IMR-90 (cell line): ENCODE data around the gene JAK1. TPM values are rescaled to one million over a fixed set of nuclear protein-coding genes. Genes with fewer than 3 reads are reported as not detected.

Experiments
- ATAC-seq: fragments of 200-7000 bp; cut with Tn5 transposase; 2 replicates; pipeline ENCODE4 v1.9.1; 2020; ENCODE audit warnings: low read depth, mild to moderate bottlenecking, moderate library complexity
- BruUV-seq: library from RNA; stranded (reverse); fragments of 400-500 nt; replicated peaks from 2 replicates; lab custom pipeline; 2021; lab: Mats Ljungman, UMichigan
- CTCF ChIA-PET: fragments of 300-600 bp; formaldehyde crosslinking; extraction: SDS; loops from one replicate; lab custom pipeline; 2021; ENCODE audit warnings: antibody characterized with exemption; lab: Yijun Ruan, JAX
- POLR2A ChIA-PET: fragments of 300-600 bp; sonication (Branson Sonifier 250); formaldehyde crosslinking; loops from one replicate; lab custom pipeline; 2022; ENCODE audit warnings: antibody characterized with exemption; ENCODE audit not compliant: unreplicated experiment; lab: Charles Lee
- DNase-seq: peaks from one replicate; pipeline ENCODE4 v3.0.0; 2013
- H2AFZ ChIP-seq: replicated peaks from 2 replicates; pipeline ENCODE3; 2013; ENCODE audit warnings: low read length, mild to moderate bottlenecking; ENCODE audit not compliant: poor library complexity
- H2AK5ac ChIP-seq: 2 replicates; pipeline ENCODE4 v1.6.1; 2013; ENCODE audit warnings: low read depth, low read length, inconsistent platforms
- H2AK9ac ChIP-seq: replicated peaks from 2 replicates; pipeline ENCODE3; 2013; ENCODE audit warnings: mild to moderate bottlenecking, low read depth, low read length, moderate library complexity; ENCODE audit not compliant: poor library complexity
- H2BK120ac ChIP-seq: 2 replicates; pipeline ENCODE4 v1.6.1; 2013; ENCODE audit warnings: low read depth, low read length, inconsistent platforms
- H2BK15ac ChIP-seq: 3 replicates; pipeline ENCODE4 v1.6.1; 2013; ENCODE audit warnings: low read depth, low read length, inconsistent platforms
- H2BK20ac ChIP-seq: 2 replicates; pipeline ENCODE4 v1.6.1; 2013; ENCODE audit warnings: low read depth, mild to moderate bottlenecking, inconsistent platforms, low read length, moderate library complexity
- H2BK5ac ChIP-seq: 2 replicates; pipeline ENCODE4 v1.6.1; 2013; ENCODE audit warnings: mild to moderate bottlenecking, low read depth, low read length, inconsistent platforms; ENCODE audit not compliant: poor library complexity, severe bottlenecking
- H3K14ac ChIP-seq: replicated peaks from 2 replicates; pipeline ENCODE4 v1.6.1; 2013; ENCODE audit warnings: low read depth, low read length, inconsistent platforms
- H3K18ac ChIP-seq: 2 replicates; pipeline ENCODE4 v1.6.1; 2013; ENCODE audit warnings: low read depth, low read length, control low read depth
- H3K23ac ChIP-seq: 2 replicates; pipeline ENCODE4 v1.6.1; 2013; ENCODE audit warnings: low read depth, low read length, inconsistent platforms
- H3K27ac ChIP-seq: 2 replicates; pipeline ENCODE4 v1.5.1; 2013; ENCODE audit warnings: mild to moderate bottlenecking, control low read depth, low read length; ENCODE audit not compliant: insufficient read depth
- H3K27me3 ChIP-seq: 2 replicates; pipeline ENCODE4 v1.6.1; 2013; ENCODE audit warnings: low read length; ENCODE audit not compliant: control insufficient read depth, insufficient read depth
- H3K36me3 ChIP-seq: 2 replicates; pipeline ENCODE4 v1.6.1; 2013; ENCODE audit warnings: low read length, mixed read lengths; ENCODE audit not compliant: control insufficient read depth, insufficient read depth
- H3K4ac ChIP-seq: 2 replicates; pipeline ENCODE4 v1.6.1; 2013; ENCODE audit warnings: low read depth, low read length, inconsistent platforms
- H3K4me1 ChIP-seq: 2 replicates; pipeline ENCODE4 v1.6.1; 2013; ENCODE audit warnings: low read length, mixed read lengths; ENCODE audit not compliant: control insufficient read depth, insufficient read depth
- H3K4me2 ChIP-seq: 2 replicates; pipeline ENCODE4 v1.6.1; 2013; ENCODE audit warnings: low read depth, mild to moderate bottlenecking, control low read depth, low read length, moderate library complexity
- H3K4me3 ChIP-seq: 2 replicates; pipeline ENCODE4 v1.5.1; 2013; ENCODE audit warnings: low read depth, mild to moderate bottlenecking, control low read depth, low read length, moderate library complexity; ENCODE audit not compliant: insufficient read depth
- H3K56ac ChIP-seq: 2 replicates; pipeline ENCODE4 v1.6.1; 2013; ENCODE audit warnings: low read length, inconsistent platforms; ENCODE audit not compliant: insufficient read depth; ENCODE audit errors: extremely low read depth
- H3K79me1 ChIP-seq, 2 experiments: 2 replicates each; pipeline ENCODE4 v1.6.1; 2013; ENCODE audit warnings: low read length in 2 of 2, inconsistent platforms in 1 of 2, low read depth in 1 of 2
- H3K9ac ChIP-seq: 2 replicates; pipeline ENCODE4 v1.6.1; 2013; ENCODE audit warnings: low read depth, low read length, control low read depth
- H3K9me1 ChIP-seq: 2 replicates; pipeline ENCODE4 v1.6.1; 2013; ENCODE audit warnings: low read length, inconsistent platforms; ENCODE audit not compliant: insufficient read depth
- H3K9me3 ChIP-seq: 2 replicates; pipeline ENCODE4 v1.6.1; 2013; ENCODE audit warnings: low read length; ENCODE audit not compliant: control insufficient read depth, insufficient read depth
- H4K20me1 ChIP-seq: 2 replicates; pipeline ENCODE4 v1.6.1; 2013; ENCODE audit warnings: low read length, inconsistent platforms; ENCODE audit not compliant: insufficient read depth
- H4K5ac ChIP-seq: 2 replicates; pipeline ENCODE4 v1.6.1; 2013; ENCODE audit warnings: mild to moderate bottlenecking, low read depth, low read length, control low read depth
- H4K8ac ChIP-seq, 2 experiments: 2 replicates each; pipeline ENCODE4 v1.6.1; 2013; ENCODE audit warnings: low read depth in 2 of 2, low read length in 2 of 2, control low read depth in 1 of 2, inconsistent platforms in 1 of 2
- H4K91ac ChIP-seq: 2 replicates; pipeline ENCODE4 v1.6.1; 2013; ENCODE audit warnings: low read depth, low read length, inconsistent platforms; ENCODE audit not compliant: insufficient read depth
- BHLHE40 ChIP-seq: fragments of 150-350 bp; IDR thresholded peaks from 2 replicates; pipeline ENCODE4 v1.6.1; 2016; ENCODE audit warnings: mild to moderate bottlenecking, low read depth, low read length
- CEBPB ChIP-seq: IDR thresholded peaks from 2 replicates; pipeline ENCODE4 v1.6.1; 2012; ENCODE audit warnings: low read depth, low read length, improper control_type of control experiment
- POLR2A ChIP-seq: IDR thresholded peaks from 2 replicates; pipeline ENCODE4 v1.6.1; 2012; ENCODE audit warnings: mild to moderate bottlenecking, low read depth, low read length
- RAD21 ChIP-seq: IDR thresholded peaks from 2 replicates; pipeline ENCODE4 v1.6.1; 2012; ENCODE audit warnings: low read length, improper control_type of control experiment
- RFX5 ChIP-seq: IDR thresholded peaks from 2 replicates; pipeline ENCODE4 v1.8.0; 2012; ENCODE audit warnings: low read depth, mild to moderate bottlenecking, low read length, moderate library complexity
- SMC3 ChIP-seq: fragments of 150-350 bp; IDR thresholded peaks from 2 replicates; pipeline ENCODE4 v1.6.1; 2016; ENCODE audit warnings: low read depth, mild to moderate bottlenecking, antibody characterized with exemption, low read length, moderate library complexity
- WGBS, 2 experiments: methylation state at CpG; one replicate each; pipeline versions ENCODE4 v1.1.5 to v1.1.7; 2013; ENCODE audit warnings: missing lambda C conversion rate in 2 of 2; ENCODE audit not compliant: insufficient read length in 1 of 2; ENCODE audit errors: extremely low coverage in 2 of 2; 5-methylcytosine and 5-hydroxymethylcytosine counted together
- dilution Hi-C: fragments of 300-500 bp; cut with HindIII; formaldehyde crosslinking; loops from one replicate; pipeline ENCODE4 v1.14.3; 2018; ENCODE audit warnings: low sequenced_read_pairs; ENCODE audit not compliant: unreplicated experiment
- in situ Hi-C: fragments of 300-500 bp; cut with MboI; formaldehyde crosslinking; loops from 3 replicates; pipeline ENCODE4 v1.14.3; 2019; ENCODE audit warnings: low sequenced_read_pairs, inconsistent platforms, mixed read lengths
- intact Hi-C: fragments of 100-400 bp; cut with micrococcal nuclease; formaldehyde crosslinking; loops from 2 replicates; pipeline ENCODE4 v1.10.0; 2022
- polyA plus RNA-seq, 3 experiments: library from polyadenylated mRNA; depleted of rRNA; stranded (reverse); fragments of >200 nt; gene quantifications; 2 replicates each; pipeline ENCODE4 v1.2.3, GENCODE V29; 2012; ENCODE audit warnings: low replicate concordance in 1 of 3
- total RNA-seq: library from RNA; depleted of rRNA; stranded (reverse); fragments of >200 nt; gene quantifications from 2 replicates; pipeline ENCODE4 v1.2.3, GENCODE V29; 2012
- TF ChIP-seq, protein P1 (sequence below): conservative IDR thresholded peaks from 2 replicates; pipeline ENCODE4 v1.5.1; 2012; ENCODE audit warnings: mild to moderate bottlenecking, low read depth, low read length, improper control_type of control experiment

The JAK1 gene
- total and polyA plus RNA-seq, 2 of the 4 experiments (the other 2 are of a cell fraction): 76.9 to 103 TPM

DNA sequence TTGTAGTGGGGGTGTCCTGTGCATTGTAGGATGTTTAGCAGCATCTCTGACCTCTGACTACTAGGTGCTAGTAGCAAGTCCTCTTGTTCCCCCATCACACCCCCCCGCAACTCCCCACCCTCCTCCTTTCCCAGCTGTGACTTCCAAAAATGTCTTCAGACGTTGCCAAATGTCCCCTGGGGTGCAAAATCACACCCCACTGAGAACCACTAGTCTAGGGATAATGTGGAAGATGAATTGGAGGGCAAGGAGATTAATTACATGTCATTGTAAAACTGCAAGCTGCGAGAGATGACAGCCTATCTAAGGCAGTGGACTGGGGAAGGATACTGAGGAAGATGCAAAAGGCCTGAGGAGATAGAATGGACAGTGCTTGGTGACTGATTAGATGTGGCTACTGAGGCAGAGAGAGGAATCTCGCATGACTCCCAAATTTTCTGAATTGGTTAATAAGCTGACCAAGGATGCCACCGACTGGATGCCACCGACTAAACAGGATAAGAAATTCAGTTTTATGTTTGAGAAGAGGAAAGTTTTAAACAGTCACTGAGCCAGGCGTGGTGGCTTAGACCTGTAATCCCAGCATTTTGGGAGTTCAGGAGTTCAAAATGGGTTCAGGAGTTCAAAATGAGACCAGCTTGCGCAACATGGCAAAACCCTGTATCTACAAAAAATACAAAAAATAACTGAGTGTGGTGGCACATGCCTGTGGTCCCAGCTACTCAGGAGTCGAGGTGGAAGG, 3.1 kb upstream of the JAK1 start:
- WGBS, 2 experiments: 83% methylated on average over 2 of the region's 9 CpGs; no CpG with 5 or more reads in 1 of the 2 experiments
- dilution Hi-C loops (no loop called here), intact Hi-C loops (loop anchor here (2.0 to 5.0 kb wide), 5 partner anchors 72 to 701 kb away; no protein-coding TSS in a partner anchor), in situ Hi-C loops (no loop called here)
- Histone ChIP-seq H3K9me1 (no peaks in the 10 kb centered on the region), H2AK5ac (no peak overlapping the region), H2BK120ac (no peak overlapping the region), H3K4ac (no peak overlapping the region), H3K27me3 (no peaks in the 10 kb centered on the region), H2BK5ac (no peak overlapping the region), H3K36me3 (no peaks in the 10 kb centered on the region), H3K4me3 (no peak overlapping the region), H2BK20ac (no peak overlapping the region), H3K4me2 (no peak overlapping the region), H4K91ac (no peak overlapping the region), H3K18ac (no peak overlapping the region), H2BK15ac (no peak overlapping the region), H2AFZ (no peak overlapping the region), H4K20me1 (peaks cover 9% of the 10 kb centered on the region), H3K4me1 (no peaks in the 10 kb centered on the region; the same call in 1 of the 2 replicates), H3K9me3 (no peaks in the 10 kb centered on the region), H3K14ac (no peak overlapping the region), H3K79me1 (peaks cover 3 to 10% of the 10 kb centered on the region in 2 experiments; a peak in 3 of 4 replicates), H4K8ac (no peak overlapping the region), H3K9ac (no peak overlapping the region), H3K23ac (no peak overlapping the region), H2AK9ac (no peak overlapping the region), H4K5ac (no peak overlapping the region), H3K27ac (no peak overlapping the region), H3K56ac (no peak overlapping the region)
- CTCF ChIA-PET: interaction anchor here (0.6 to 0.7 kb wide), 2 partner anchors 33 to 139 kb away, joined by 3 to 5 read pairs; no protein-coding TSS in a partner anchor
- POLR2A ChIA-PET: no interaction called here
- ATAC-seq (no peak), DNase-seq (peak; percentile 11)
- no TSS peak for BruUV-seq
- TF ChIP-seq SMC3: no peak
- TF ChIP-seq BHLHE40: no peak
- TF ChIP-seq RAD21: peak; percentile 34
- TF ChIP-seq, protein P1, sequence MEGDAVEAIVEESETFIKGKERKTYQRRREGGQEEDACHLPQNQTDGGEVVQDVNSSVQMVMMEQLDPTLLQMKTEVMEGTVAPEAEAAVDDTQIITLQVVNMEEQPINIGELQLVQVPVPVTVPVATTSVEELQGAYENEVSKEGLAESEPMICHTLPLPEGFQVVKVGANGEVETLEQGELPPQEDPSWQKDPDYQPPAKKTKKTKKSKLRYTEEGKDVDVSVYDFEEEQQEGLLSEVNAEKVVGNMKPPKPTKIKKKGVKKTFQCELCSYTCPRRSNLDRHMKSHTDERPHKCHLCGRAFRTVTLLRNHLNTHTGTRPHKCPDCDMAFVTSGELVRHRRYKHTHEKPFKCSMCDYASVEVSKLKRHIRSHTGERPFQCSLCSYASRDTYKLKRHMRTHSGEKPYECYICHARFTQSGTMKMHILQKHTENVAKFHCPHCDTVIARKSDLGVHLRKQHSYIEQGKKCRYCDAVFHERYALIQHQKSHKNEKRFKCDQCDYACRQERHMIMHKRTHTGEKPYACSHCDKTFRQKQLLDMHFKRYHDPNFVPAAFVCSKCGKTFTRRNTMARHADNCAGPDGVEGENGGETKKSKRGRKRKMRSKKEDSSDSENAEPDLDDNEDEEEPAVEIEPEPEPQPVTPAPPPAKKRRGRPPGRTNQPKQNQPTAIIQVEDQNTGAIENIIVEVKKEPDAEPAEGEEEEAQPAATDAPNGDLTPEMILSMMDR: peak; percentile 25; the same call in 1 of the 2 replicates
- no peak for TF ChIP-seq POLR2A
- peak; percentile 63 for TF ChIP-seq CEBPB
- no peak for TF ChIP-seq RFX5
